Hepatocyte (in vitro differentiated cells): ENCODE results near the gene NXT1. TPM values are rescaled to one million over a fixed set of nuclear protein-coding genes. Genes with fewer than 3 reads are reported as not detected.
"Not testable (repeated sequence)": the region's sequence is repeated elsewhere in the genome, so short reads cannot be mapped to it uniquely, and the experiment has no call there.

Source experiments
- DNase-seq: peaks from one replicate; pipeline ENCODE4 v3.0.0-alpha.2; 2016; ENCODE audit warnings: low spot score
- H2AFZ ChIP-seq: fragments of 200-600 bp; sonication (generic); 2 replicates; pipeline ENCODE4 v1.6.0; 2016; ENCODE audit warnings: antibody characterized with exemption, mild to moderate bottlenecking
- H3K27ac ChIP-seq: fragments of 200-600 bp; sonication (generic); 2 replicates; pipeline ENCODE4 v1.5.1; 2016; ENCODE audit warnings: mild to moderate bottlenecking
- H3K27me3 ChIP-seq: fragments of 200-600 bp; sonication (generic); 2 replicates; pipeline ENCODE4 v1.6.1; 2016
- H3K36me3 ChIP-seq: fragments of 200-600 bp; sonication (generic); replicated peaks from 2 replicates; pipeline ENCODE4 v1.5.1; 2016; ENCODE audit warnings: low read depth; ENCODE audit not compliant: insufficient read depth
- H3K4me1 ChIP-seq: fragments of 200-600 bp; sonication (generic); 2 replicates; pipeline ENCODE4 v1.5.1; 2016; ENCODE audit warnings: mild to moderate bottlenecking, moderate library complexity; ENCODE audit not compliant: insufficient read depth
- H3K4me2 ChIP-seq: fragments of 200-600 bp; sonication (generic); 2 replicates; pipeline ENCODE4 v1.6.0; 2016
- H3K4me3 ChIP-seq: fragments of 200-600 bp; sonication (generic); 2 replicates; pipeline ENCODE4 v1.5.1; 2016; ENCODE audit warnings: mild to moderate bottlenecking
- H3K79me2 ChIP-seq: fragments of 200-600 bp; sonication (generic); 2 replicates; pipeline ENCODE4 v1.6.0; 2017; ENCODE audit warnings: mild to moderate bottlenecking
- H3K9me2 ChIP-seq: fragments of 200-600 bp; sonication (generic); replicated peaks from 2 replicates; pipeline ENCODE4 v1.6.0; 2017; ENCODE audit warnings: mild to moderate bottlenecking; ENCODE audit not compliant: insufficient read depth
- H3K9me3 ChIP-seq: fragments of 200-600 bp; sonication (generic); 2 replicates; pipeline ENCODE4 v1.5.1; 2016; ENCODE audit warnings: low read depth, mild to moderate bottlenecking
- H4K20me1 ChIP-seq: fragments of 200-600 bp; sonication (generic); 2 replicates; pipeline ENCODE4 v1.6.0; 2016; ENCODE audit warnings: mild to moderate bottlenecking; ENCODE audit not compliant: insufficient read depth, poor library complexity, severe bottlenecking
- CTCF ChIP-seq: fragments of 200-600 bp; sonication (generic); IDR thresholded peaks from 2 replicates; pipeline ENCODE4 v1.5.1; 2016; ENCODE audit warnings: antibody characterized with exemption, mild to moderate bottlenecking; ENCODE audit not compliant: poor library complexity
- EZH2 ChIP-seq: fragments of 200-600 bp; sonication (generic); IDR thresholded peaks from 2 replicates; pipeline ENCODE4 v1.6.1; 2016; ENCODE audit warnings: antibody characterized with exemption, mild to moderate bottlenecking, borderline replicate concordance
- EZH2phosphoT487 ChIP-seq: fragments of 200-600 bp; sonication (generic); IDR thresholded peaks from one replicate; pipeline ENCODE4 v1.6.1; 2018; ENCODE audit warnings: antibody characterized with exemption, mild to moderate bottlenecking, low read depth, moderate library complexity; ENCODE audit not compliant: unreplicated experiment, severe bottlenecking
- WGBS: methylation state at CpG from one replicate; pipeline ENCODE4 v1.1.6; 2016; ENCODE audit warnings: low lambda C conversion rate; ENCODE audit errors: missing lambda C conversion rate; 5-methylcytosine and 5-hydroxymethylcytosine counted together
- polyA plus RNA-seq: library from polyadenylated mRNA; unstranded; fragments of >200 nt; fragmentation: Nextera tagmentation; extraction: Ambion mirVana; gene quantifications from 2 replicates; pipeline ENCODE4 v1.2.1, GENCODE V29; 2016
- total RNA-seq: library from RNA; depleted of rRNA; stranded (reverse); fragments of >200 nt; gene quantifications from 2 replicates; pipeline ENCODE4 v1.2.3, GENCODE V29; 2014

NXT1 gene
- total and polyA plus RNA-seq, 2 experiments from 2014 or later, result 29.7 to 36.3 TPM

GRCh38 chr20:23344336-23344735, 6.3 kb upstream of the NXT1 start:
- Histone ChIP-seq H3K4me1 (peaks cover 10% of the 10 kb centered on the region), H3K4me3 (no peak overlapping the region), H3K9me3 (no peaks in the 10 kb centered on the region), H4K20me1 (no peaks in the 10 kb centered on the region), H3K79me2 (no peaks in the 10 kb centered on the region), H2AFZ (no peak overlapping the region), H3K36me3 (no peaks in the 10 kb centered on the region), H3K27me3 (no peaks in the 10 kb centered on the region), H3K9me2 (no peaks in the 10 kb centered on the region), H3K27ac (no peak overlapping the region), H3K4me2 (no peak overlapping the region)
- no peak for DNase-seq
- WGBS, result 41% methylated on average over 5 of the region's 5 CpGs
- no peak for TF ChIP-seq EZH2
- no peak for TF ChIP-seq CTCF
- TF ChIP-seq EZH2phosphoT487, result no peak

- peaks cover 3% of the 10 kb centered on the region for H3K79me2 ChIP-seq
- no peak overlapping the region for H2AFZ ChIP-seq
- no peaks in the 10 kb centered on the region for H3K9me2 ChIP-seq
- H3K27ac ChIP-seq, result no peak overlapping the region
- peaks cover 12% of the 10 kb centered on the region for H3K4me1 ChIP-seq
- no peak overlapping the region for H3K4me3 ChIP-seq
- WGBS, result 97% methylated on average over 4 of the region's 4 CpGs
- H3K36me3 ChIP-seq, result no peaks in the 10 kb centered on the region
- no peak for TF ChIP-seq EZH2phosphoT487
- no peak for TF ChIP-seq CTCF
- TF ChIP-seq EZH2, result no peak
- H3K9me3 ChIP-seq, result no peaks in the 10 kb centered on the region
- DNase-seq, result no peak
- no peaks in the 10 kb centered on the region for H4K20me1 ChIP-seq
- no peaks in the 10 kb centered on the region for H3K27me3 ChIP-seq
- no peak overlapping the region for H3K4me2 ChIP-seq
These were observed 4.6 kb upstream of the NXT1 start for GRCh38 chr20:23346002-23346401.

- H3K9me3 ChIP-seq, result no peaks in the 10 kb centered on the region
- no peaks in the 10 kb centered on the region for H3K9me2 ChIP-seq
- peaks cover 21% of the 10 kb centered on the region for H3K79me2 ChIP-seq
- H3K4me3 ChIP-seq, result no peak overlapping the region
- DNase-seq, result no peak
- H3K27ac ChIP-seq, result no peak overlapping the region
- H4K20me1 ChIP-seq, result peaks cover 12% of the 10 kb centered on the region
- peaks cover 20% of the 10 kb centered on the region for H3K4me1 ChIP-seq
- H3K36me3 ChIP-seq, result no peaks in the 10 kb centered on the region
- no peaks in the 10 kb centered on the region for H3K27me3 ChIP-seq
- TF ChIP-seq CTCF (no peak), EZH2 (no peak), EZH2phosphoT487 (no peak)
- WGBS, result 96% methylated on average over 6 of the region's 6 CpGs
- no peak overlapping the region for H3K4me2 ChIP-seq
- H2AFZ ChIP-seq, result no peak overlapping the region
These were observed 2.8 kb upstream of the NXT1 start for GRCh38 chr20:23347791-23348190.

GRCh38 chr20:23348510-23348909, 2.1 kb upstream of the NXT1 start:
- H3K27me3 ChIP-seq, H3K36me3 ChIP-seq, H3K9me3 ChIP-seq, H3K9me2 ChIP-seq, H3K4me3 ChIP-seq, H2AFZ ChIP-seq, DNase-seq: not testable (repeated sequence)
- H3K27ac ChIP-seq, result peak overlapping the region; percentile 98
- peaks cover 20% of the 10 kb centered on the region for H3K4me1 ChIP-seq
- H3K4me2 ChIP-seq, result peak overlapping the region; percentile 74
- H4K20me1 ChIP-seq, result peaks cover 13% of the 10 kb centered on the region
- H3K79me2 ChIP-seq, result peaks cover 28% of the 10 kb centered on the region
- WGBS, result 83% methylated on average over 6 of the region's 6 CpGs
